Mesodermal cell (in vitro differentiated cells): Measurements from ENCODE around the gene NUDT3.

Source experiments
- H3K27ac ChIP-seq: 2 replicates; pipeline ENCODE4 v1.7.0; 2013; ENCODE audit warnings: mild to moderate bottlenecking, low read depth, low read length, moderate library complexity; ENCODE audit not compliant: severe bottlenecking
- H3K36me3 ChIP-seq: 2 replicates; pipeline ENCODE4 v1.7.1; 2013; ENCODE audit warnings: mild to moderate bottlenecking, low read length, moderate library complexity; ENCODE audit not compliant: control insufficient read depth, insufficient read depth
- H3K4me1 ChIP-seq: one replicate; pipeline ENCODE4 v1.7.1; 2013; ENCODE audit warnings: mild to moderate bottlenecking, low read length; ENCODE audit not compliant: insufficient read depth, control insufficient read depth, poor library complexity, severe bottlenecking
- H3K4me3 ChIP-seq: 2 replicates; pipeline ENCODE4 v1.7.0; 2013; ENCODE audit warnings: low read length, control low read depth, mild to moderate bottlenecking; ENCODE audit not compliant: insufficient read depth, poor library complexity, severe bottlenecking; ENCODE audit errors: extremely low read depth
- H3K9me3 ChIP-seq: 2 replicates; pipeline ENCODE4 v1.7.1; 2013; ENCODE audit warnings: mild to moderate bottlenecking, low read length, moderate library complexity; ENCODE audit not compliant: control insufficient read depth
- WGBS, 2 experiments: methylation state at CpG; one replicate each; pipeline ENCODE4 v1.1.5; 2013; ENCODE audit warnings: missing lambda C conversion rate in 2 of 2; ENCODE audit not compliant: insufficient coverage in 2 of 2; 5-methylcytosine and 5-hydroxymethylcytosine counted together

NUDT3 gene

DNA sequence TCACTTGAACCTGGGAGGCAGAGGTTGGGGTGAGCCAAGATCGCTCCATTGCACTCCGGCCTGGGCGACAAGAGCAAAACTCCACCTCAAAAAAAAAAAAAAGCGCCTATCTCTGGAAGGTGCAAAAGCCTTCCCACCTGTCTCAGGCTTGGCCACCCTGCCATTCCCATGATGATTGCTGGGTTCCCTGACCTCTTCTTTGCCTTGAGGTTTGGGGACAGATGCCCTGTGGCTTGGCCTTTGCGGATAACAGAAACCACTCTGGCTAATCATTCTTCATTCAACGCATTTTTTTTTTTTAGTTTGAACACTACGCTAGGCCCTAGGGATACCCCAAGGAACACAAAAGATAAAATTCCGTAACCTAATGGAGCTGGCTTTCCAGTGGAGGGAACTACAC, 162.6 kb downstream of the NUDT3 start:
- 88 to 97% methylated on average over 3 to 5 of the region's 8 CpGs for WGBS, 2 experiments
- Histone ChIP-seq H3K9me3 (no peaks in the 10 kb centered on the region), H3K4me1 (peaks cover 34% of the 10 kb centered on the region), H3K27ac (no peak overlapping the region), H3K36me3 (no peaks in the 10 kb centered on the region), H3K4me3 (no peak overlapping the region)
